B cell (primary cell): ENCODE results near the gene ECM2.

Experiments
- EZH2 ChIP-seq: IDR thresholded peaks from 2 replicates; pipeline ENCODE4 v1.6.1; 2012; ENCODE audit warnings: borderline replicate concordance, low read depth, mild to moderate bottlenecking, moderate library complexity, low read length; ENCODE audit not compliant: insufficient read depth, poor library complexity, severe bottlenecking
- TF ChIP-seq, protein P1 (sequence below): fragments of 200-600 bp; IDR thresholded peaks from one replicate; pipeline ENCODE4 v1.8.0; 2022; ENCODE audit warnings: antibody characterized with exemption, mild to moderate bottlenecking

DNA sequence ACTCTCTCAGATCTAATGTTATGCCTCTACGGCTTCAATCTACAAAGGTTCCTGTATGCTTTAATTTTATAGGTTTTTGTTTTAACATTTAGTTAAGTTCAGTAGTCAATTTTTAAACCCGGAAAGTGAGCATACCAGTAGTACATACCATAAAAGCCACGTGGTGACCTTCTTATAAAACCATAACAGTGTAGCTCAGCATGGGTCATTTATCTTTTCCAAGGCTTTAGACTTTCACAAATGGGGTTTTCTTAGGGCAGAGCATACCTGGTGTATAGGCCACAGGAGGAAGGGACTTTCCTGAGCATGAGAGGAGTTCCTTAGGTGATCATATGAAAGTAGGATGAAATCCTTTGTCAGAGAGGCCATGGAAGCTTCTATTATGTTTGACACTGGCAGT lies 23.2 kb downstream of the ECM2 start:
- TF ChIP-seq, protein P1, sequence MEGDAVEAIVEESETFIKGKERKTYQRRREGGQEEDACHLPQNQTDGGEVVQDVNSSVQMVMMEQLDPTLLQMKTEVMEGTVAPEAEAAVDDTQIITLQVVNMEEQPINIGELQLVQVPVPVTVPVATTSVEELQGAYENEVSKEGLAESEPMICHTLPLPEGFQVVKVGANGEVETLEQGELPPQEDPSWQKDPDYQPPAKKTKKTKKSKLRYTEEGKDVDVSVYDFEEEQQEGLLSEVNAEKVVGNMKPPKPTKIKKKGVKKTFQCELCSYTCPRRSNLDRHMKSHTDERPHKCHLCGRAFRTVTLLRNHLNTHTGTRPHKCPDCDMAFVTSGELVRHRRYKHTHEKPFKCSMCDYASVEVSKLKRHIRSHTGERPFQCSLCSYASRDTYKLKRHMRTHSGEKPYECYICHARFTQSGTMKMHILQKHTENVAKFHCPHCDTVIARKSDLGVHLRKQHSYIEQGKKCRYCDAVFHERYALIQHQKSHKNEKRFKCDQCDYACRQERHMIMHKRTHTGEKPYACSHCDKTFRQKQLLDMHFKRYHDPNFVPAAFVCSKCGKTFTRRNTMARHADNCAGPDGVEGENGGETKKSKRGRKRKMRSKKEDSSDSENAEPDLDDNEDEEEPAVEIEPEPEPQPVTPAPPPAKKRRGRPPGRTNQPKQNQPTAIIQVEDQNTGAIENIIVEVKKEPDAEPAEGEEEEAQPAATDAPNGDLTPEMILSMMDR = no peak
- TF ChIP-seq EZH2 = no peak
